HEK293 (cell line): ENCODE measurements around the gene CELF1.

Source experiments
- CTCF ChIA-PET: fragments of 350-600 bp; formaldehyde crosslinking; extraction: SDS; loops from one replicate; lab custom pipeline; 2021; ENCODE audit warnings: antibody characterized with exemption; lab: Yijun Ruan, JAX
- POLR2A ChIA-PET: fragments of 300-600 bp; formaldehyde crosslinking; extraction: SDS; loops from one replicate; lab custom pipeline; 2020; ENCODE audit warnings: antibody characterized with exemption, inconsistent platforms; lab: Yijun Ruan, JAX
- H3K27ac ChIP-seq: fragments of 200-500 bp; sonication (Bioruptor generic); 2 replicates; pipeline ENCODE4 v1.5.1; 2014; ENCODE audit warnings: low read depth, low read length, control low read depth, inconsistent platforms; ENCODE audit errors: extremely low read depth
- H3K36me3 ChIP-seq, 2 experiments: fragments of 200-500 bp in 1 of 2; sonication (Bioruptor generic) in 1 of 2; 1 replicate in 1 of 2; 2 replicates in 1 of 2; pipeline ENCODE4 v1.5.1; 2014 to 2017; ENCODE audit warnings: inconsistent platforms in 2 of 2, low read length in 2 of 2; ENCODE audit not compliant: control insufficient read depth in 2 of 2, insufficient read depth in 1 of 2
- H3K4me1 ChIP-seq: fragments of 200-500 bp; sonication (Bioruptor generic); 2 replicates; pipeline ENCODE4 v1.5.1; 2014; ENCODE audit warnings: mild to moderate bottlenecking, low read length, inconsistent platforms; ENCODE audit not compliant: control insufficient read depth, insufficient read depth
- H3K4me3 ChIP-seq: 2 replicates; pipeline ENCODE4 v1.5.1; 2011; ENCODE audit warnings: low read depth, mild to moderate bottlenecking, control low read depth, low read length, moderate library complexity
- H3K9me3 ChIP-seq: fragments of 200-500 bp; sonication (Bioruptor generic); 2 replicates; pipeline ENCODE4 v1.5.1; 2014; ENCODE audit warnings: low read depth, low read length, inconsistent platforms; ENCODE audit not compliant: control insufficient read depth, insufficient read depth
- GLI4 ChIP-seq: fragments of 450-650 bp; formaldehyde crosslinking; IDR thresholded peaks from 2 replicates; pipeline ENCODE4 v1.5.1; 2016; ENCODE audit warnings: missing biosample characterization, missing genetic modification characterization
- HOXC10 ChIP-seq: sonication (generic); formaldehyde crosslinking; IDR thresholded peaks from 2 replicates; pipeline ENCODE4 v1.8.1; 2023; ENCODE audit warnings: mild to moderate bottlenecking, missing genetic modification reagents
- KLF1 ChIP-seq: fragments of 450-650 bp; formaldehyde crosslinking; IDR thresholded peaks from 2 replicates; pipeline ENCODE4 v1.5.1; 2016; ENCODE audit warnings: missing biosample characterization, missing genetic modification characterization
- MEIS1 ChIP-seq: sonication (generic); formaldehyde crosslinking; IDR thresholded peaks from 2 replicates; pipeline ENCODE4 v1.8.1; 2022; ENCODE audit warnings: missing genetic modification reagents, mild to moderate bottlenecking, borderline replicate concordance
- MYNN ChIP-seq: fragments of 450-650 bp; formaldehyde crosslinking; IDR thresholded peaks from 2 replicates; pipeline ENCODE4 v1.5.1; 2016; ENCODE audit warnings: missing biosample characterization, missing genetic modification characterization, borderline replicate concordance
- REPIN1 ChIP-seq: fragments of 450-650 bp; formaldehyde crosslinking; IDR thresholded peaks from 2 replicates; pipeline ENCODE4 v1.5.1; 2017; ENCODE audit warnings: missing biosample characterization, missing genetic modification characterization, low read depth
- ZBTB17 ChIP-seq: fragments of 450-650 bp; formaldehyde crosslinking; IDR thresholded peaks from 2 replicates; pipeline ENCODE4 v1.5.1; 2016; ENCODE audit warnings: missing biosample characterization, missing genetic modification characterization
- ZBTB48 ChIP-seq: fragments of 450-650 bp; formaldehyde crosslinking; IDR thresholded peaks from 2 replicates; pipeline ENCODE4 v1.5.1; 2016; ENCODE audit warnings: missing biosample characterization, missing genetic modification characterization
- ZBTB8A ChIP-seq: fragments of 450-650 bp; formaldehyde crosslinking; IDR thresholded peaks from 2 replicates; pipeline ENCODE4 v1.5.1; 2016; ENCODE audit warnings: missing biosample characterization, missing genetic modification characterization
- ZNF10 ChIP-seq: fragments of 450-650 bp; formaldehyde crosslinking; IDR thresholded peaks from 2 replicates; pipeline ENCODE4 v1.5.1; 2017; ENCODE audit warnings: missing biosample characterization, missing genetic modification characterization
- ZNF175 ChIP-seq: fragments of 450-650 bp; formaldehyde crosslinking; IDR thresholded peaks from 2 replicates; pipeline ENCODE4 v1.5.1; 2016; ENCODE audit warnings: missing biosample characterization, missing genetic modification characterization
- ZNF23 ChIP-seq: fragments of 450-650 bp; formaldehyde crosslinking; IDR thresholded peaks from 2 replicates; pipeline ENCODE4 v1.5.1; 2016; ENCODE audit warnings: missing biosample characterization, missing genetic modification characterization, borderline replicate concordance
- ZNF248 ChIP-seq: fragments of 450-650 bp; formaldehyde crosslinking; IDR thresholded peaks from 2 replicates; pipeline ENCODE4 v1.5.1; 2017; ENCODE audit warnings: missing biosample characterization, missing genetic modification characterization
- ZNF26 ChIP-seq: fragments of 450-650 bp; formaldehyde crosslinking; IDR thresholded peaks from 2 replicates; pipeline ENCODE4 v1.5.1; 2016; ENCODE audit warnings: missing biosample characterization, missing genetic modification characterization
- ZNF37A ChIP-seq: fragments of 450-650 bp; IDR thresholded peaks from 2 replicates; pipeline ENCODE4 v1.5.1; 2018; ENCODE audit warnings: missing biosample characterization, missing genetic modification characterization
- ZNF394 ChIP-seq: fragments of 450-650 bp; formaldehyde crosslinking; IDR thresholded peaks from 2 replicates; pipeline ENCODE4 v1.5.1; 2016; ENCODE audit warnings: missing biosample characterization, missing genetic modification characterization, mild to moderate bottlenecking, moderate library complexity, borderline replicate concordance
- ZNF501 ChIP-seq: fragments of 450-650 bp; formaldehyde crosslinking; IDR thresholded peaks from 2 replicates; pipeline ENCODE4 v1.5.1; 2016; ENCODE audit warnings: missing biosample characterization, missing genetic modification characterization
- ZNF585B ChIP-seq: fragments of 450-650 bp; formaldehyde crosslinking; IDR thresholded peaks from 2 replicates; pipeline ENCODE4 v1.5.1; 2016; ENCODE audit warnings: missing biosample characterization, missing genetic modification characterization
- ZNF777 ChIP-seq: fragments of 450-650 bp; formaldehyde crosslinking; IDR thresholded peaks from 2 replicates; pipeline ENCODE4 v1.5.1; 2017; ENCODE audit warnings: missing biosample characterization, missing genetic modification characterization, borderline replicate concordance
- TF ChIP-seq, protein P1 (sequence below): fragments of 450-650 bp; formaldehyde crosslinking; IDR thresholded peaks from 2 replicates; pipeline ENCODE4 v1.5.1; 2016; ENCODE audit warnings: missing biosample characterization, missing genetic modification characterization
- TF ChIP-seq, protein P2 (sequence below): fragments of 450-650 bp; formaldehyde crosslinking; IDR thresholded peaks from 2 replicates; pipeline ENCODE4 v1.5.1; 2016; ENCODE audit warnings: missing biosample characterization, missing genetic modification characterization
- TF ChIP-seq, protein P3 (sequence below): fragments of 450-650 bp; formaldehyde crosslinking; conservative IDR thresholded peaks from 2 replicates; pipeline ENCODE4 v1.5.1; 2016; ENCODE audit warnings: low read depth, missing biosample characterization, missing genetic modification characterization
- TF ChIP-seq, protein P4 (sequence below): fragments of 450-650 bp; formaldehyde crosslinking; IDR thresholded peaks from 2 replicates; pipeline ENCODE4 v1.5.1; 2016; ENCODE audit warnings: missing biosample characterization, missing genetic modification characterization

CELF1 gene

GRCh38 chr11:47437746-47438418 lies 115.0 kb downstream of the CELF1 start (continued):
- TF ChIP-seq ZBTB17 (tag by site-specific recombination) = no peak
- TF ChIP-seq ZNF501 = no peak
- TF ChIP-seq, protein P1, sequence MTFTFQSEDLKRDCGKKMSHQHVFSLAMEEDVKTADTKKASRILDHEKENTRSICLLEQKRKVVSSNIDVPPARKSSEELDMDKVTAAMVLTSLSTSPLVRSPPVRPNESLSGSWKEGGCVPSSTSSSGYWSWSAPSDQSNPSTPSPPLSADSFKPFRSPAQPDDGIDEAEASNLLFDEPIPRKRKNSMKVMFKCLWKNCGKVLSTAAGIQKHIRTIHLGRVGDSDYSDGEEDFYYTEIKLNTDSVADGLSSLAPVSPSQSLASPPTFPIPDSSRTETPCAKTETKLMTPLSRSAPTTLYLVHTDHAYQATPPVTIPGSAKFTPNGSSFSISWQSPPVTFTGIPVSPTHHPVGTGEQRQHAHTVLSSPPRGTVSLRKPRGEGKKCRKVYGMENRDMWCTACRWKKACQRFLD (tag by site-specific recombination) = no peak
- TF ChIP-seq ZNF23 (tag by site-specific recombination) = no peak
- no peak for TF ChIP-seq MYNN (tag by site-specific recombination)
- no peak for TF ChIP-seq ZNF394 (tag by site-specific recombination)

DNA sequence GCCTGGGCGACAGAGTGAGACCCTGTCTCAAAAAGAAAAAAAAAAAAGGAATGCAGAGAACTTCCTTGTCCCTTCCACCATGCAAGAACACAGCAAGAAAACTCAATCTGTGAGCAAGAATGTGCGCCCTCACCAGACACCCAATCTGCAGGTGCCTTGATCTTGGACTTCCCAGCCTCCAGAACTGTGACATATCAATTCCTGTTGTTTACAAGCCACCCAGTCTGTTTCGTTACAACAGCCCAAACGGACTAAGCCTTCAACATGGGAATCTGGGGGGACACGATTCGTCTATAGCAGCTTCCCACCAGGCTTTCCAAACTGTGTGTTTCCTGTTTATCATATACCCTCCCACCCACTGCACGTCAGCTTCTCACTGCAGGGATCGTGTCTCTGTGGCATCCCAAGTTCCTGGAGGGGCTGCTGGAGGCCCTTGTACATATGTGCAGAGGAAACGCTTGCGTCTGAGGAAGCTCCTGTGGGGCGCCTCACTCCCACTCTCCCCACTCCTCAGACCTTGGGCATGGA lies 115.7 kb downstream of the CELF1 start:
- Histone ChIP-seq H3K27ac (no peak overlapping the region), H3K4me1 (no peaks in the 10 kb centered on the region), H3K4me3 (no peak overlapping the region), H3K9me3 (no peaks in the 10 kb centered on the region), H3K36me3 (no peaks in the 10 kb centered on the region)
- POLR2A ChIA-PET = interaction anchor here (1.1 kb wide), 1 partner anchor 10 kb away, joined by 3 read pairs; no protein-coding TSS in a partner anchor
- CTCF ChIA-PET = interaction anchor here (1.2 kb wide), 1 partner anchor 16 kb away, joined by 3 read pairs; no protein-coding TSS in a partner anchor
- TF ChIP-seq HOXC10 (CRISPR knock-in tag) (no peak), MEIS1 (CRISPR knock-in tag) (no peak), ZNF26 (tag by site-specific recombination) (no peak), ZNF248 (tag by site-specific recombination) (no peak)
- TF ChIP-seq, protein P2, sequence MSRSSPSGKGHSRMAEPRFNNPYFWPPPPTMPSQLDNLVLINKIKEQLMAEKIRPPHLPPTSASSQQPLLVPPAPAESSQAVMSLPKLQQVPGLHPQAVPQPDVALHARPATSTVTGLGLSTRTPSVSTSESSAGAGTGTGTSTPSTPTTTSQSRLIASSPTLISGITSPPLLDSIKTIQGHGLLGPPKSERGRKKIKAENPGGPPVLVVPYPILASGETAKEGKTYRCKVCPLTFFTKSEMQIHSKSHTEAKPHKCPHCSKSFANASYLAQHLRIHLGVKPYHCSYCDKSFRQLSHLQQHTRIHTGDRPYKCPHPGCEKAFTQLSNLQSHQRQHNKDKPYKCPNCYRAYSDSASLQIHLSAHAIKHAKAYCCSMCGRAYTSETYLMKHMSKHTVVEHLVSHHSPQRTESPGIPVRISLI (tag by site-specific recombination) = no peak
- TF ChIP-seq, all 188 proteins: peak for 0

DNA sequence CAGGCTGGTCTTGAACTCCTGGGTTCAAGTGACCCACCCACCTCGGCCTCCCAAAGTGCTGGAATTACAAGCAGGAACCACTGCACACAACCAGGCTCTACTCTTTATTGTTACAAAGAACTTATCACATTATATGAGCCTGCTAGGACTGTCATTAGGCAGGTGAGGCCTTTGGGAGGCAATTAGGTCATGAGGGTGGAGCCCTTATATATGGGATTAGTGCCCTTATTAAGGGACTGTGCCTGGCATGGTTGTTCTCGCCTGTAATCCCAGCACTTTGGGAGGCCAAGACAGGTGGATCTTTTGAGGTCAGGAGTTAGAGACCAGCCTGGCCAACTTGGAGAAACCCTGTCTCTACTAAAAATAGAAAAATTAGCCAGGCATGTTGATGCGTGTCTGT lies 116.2 kb downstream of the CELF1 start:
- CTCF ChIA-PET = interaction anchor here (1.2 kb wide), 1 partner anchor 16 kb away, joined by 3 read pairs; no protein-coding TSS in a partner anchor
- Histone ChIP-seq H3K4me3 (no peak overlapping the region), H3K27ac (no peak overlapping the region), H3K36me3 (no peaks in the 10 kb centered on the region), H3K4me1 (no peaks in the 10 kb centered on the region), H3K9me3 (no peaks in the 10 kb centered on the region)
- POLR2A ChIA-PET = interaction anchor here (1.1 kb wide), 1 partner anchor 10 kb away, joined by 3 read pairs; no protein-coding TSS in a partner anchor
- TF ChIP-seq, protein P3, sequence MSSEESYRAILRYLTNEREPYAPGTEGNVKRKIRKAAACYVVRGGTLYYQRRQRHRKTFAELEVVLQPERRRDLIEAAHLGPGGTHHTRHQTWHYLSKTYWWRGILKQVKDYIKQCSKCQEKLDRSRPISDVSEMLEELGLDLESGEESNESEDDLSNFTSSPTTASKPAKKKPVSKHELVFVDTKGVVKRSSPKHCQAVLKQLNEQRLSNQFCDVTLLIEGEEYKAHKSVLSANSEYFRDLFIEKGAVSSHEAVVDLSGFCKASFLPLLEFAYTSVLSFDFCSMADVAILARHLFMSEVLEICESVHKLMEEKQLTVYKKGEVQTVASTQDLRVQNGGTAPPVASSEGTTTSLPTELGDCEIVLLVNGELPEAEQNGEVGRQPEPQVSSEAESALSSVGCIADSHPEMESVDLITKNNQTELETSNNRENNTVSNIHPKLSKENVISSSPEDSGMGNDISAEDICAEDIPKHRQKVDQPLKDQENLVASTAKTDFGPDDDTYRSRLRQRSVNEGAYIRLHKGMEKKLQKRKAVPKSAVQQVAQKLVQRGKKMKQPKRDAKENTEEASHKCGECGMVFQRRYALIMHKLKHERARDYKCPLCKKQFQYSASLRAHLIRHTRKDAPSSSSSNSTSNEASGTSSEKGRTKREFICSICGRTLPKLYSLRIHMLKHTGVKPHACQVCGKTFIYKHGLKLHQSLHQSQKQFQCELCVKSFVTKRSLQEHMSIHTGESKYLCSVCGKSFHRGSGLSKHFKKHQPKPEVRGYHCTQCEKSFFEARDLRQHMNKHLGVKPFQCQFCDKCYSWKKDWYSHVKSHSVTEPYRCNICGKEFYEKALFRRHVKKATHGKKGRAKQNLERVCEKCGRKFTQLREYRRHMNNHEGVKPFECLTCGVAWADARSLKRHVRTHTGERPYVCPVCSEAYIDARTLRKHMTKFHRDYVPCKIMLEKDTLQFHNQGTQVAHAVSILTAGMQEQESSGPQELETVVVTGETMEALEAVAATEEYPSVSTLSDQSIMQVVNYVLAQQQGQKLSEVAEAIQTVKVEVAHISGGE = no peak
- TF ChIP-seq ZBTB8A (tag by site-specific recombination) = no peak
- TF ChIP-seq REPIN1 = no peak
- no peak for TF ChIP-seq ZNF10
- no peak for TF ChIP-seq GLI4 (tag by site-specific recombination)
- TF ChIP-seq, protein P4, sequence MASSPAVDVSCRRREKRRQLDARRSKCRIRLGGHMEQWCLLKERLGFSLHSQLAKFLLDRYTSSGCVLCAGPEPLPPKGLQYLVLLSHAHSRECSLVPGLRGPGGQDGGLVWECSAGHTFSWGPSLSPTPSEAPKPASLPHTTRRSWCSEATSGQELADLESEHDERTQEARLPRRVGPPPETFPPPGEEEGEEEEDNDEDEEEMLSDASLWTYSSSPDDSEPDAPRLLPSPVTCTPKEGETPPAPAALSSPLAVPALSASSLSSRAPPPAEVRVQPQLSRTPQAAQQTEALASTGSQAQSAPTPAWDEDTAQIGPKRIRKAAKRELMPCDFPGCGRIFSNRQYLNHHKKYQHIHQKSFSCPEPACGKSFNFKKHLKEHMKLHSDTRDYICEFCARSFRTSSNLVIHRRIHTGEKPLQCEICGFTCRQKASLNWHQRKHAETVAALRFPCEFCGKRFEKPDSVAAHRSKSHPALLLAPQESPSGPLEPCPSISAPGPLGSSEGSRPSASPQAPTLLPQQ = no peak
- TF ChIP-seq ZNF175 (tag by site-specific recombination) = no peak
- TF ChIP-seq ZNF37A (tag by site-specific recombination) = no peak
- TF ChIP-seq KLF1 = no peak
- no peak for TF ChIP-seq ZNF777
- TF ChIP-seq ZBTB48 (tag by site-specific recombination) = no peak
- no peak for TF ChIP-seq ZNF585B (tag by site-specific recombination)
